HCT116 (cell line): Measurements from ENCODE around the gene NPB. TPM values are rescaled to one million over a fixed set of nuclear protein-coding genes. Genes with fewer than 3 reads are reported as not detected.

ENCODE experiments used
- ATAC-seq: fragments of 200-7000 bp; cut with Tn5 transposase; 2 replicates; pipeline ENCODE4 v1.9.1; 2020; ENCODE audit warnings: mild to moderate bottlenecking, moderate library complexity
- BruUV-seq: library from RNA; stranded (reverse); fragments of 400-500 nt; replicated peaks from 2 replicates; lab custom pipeline; 2021; lab: Mats Ljungman, UMichigan
- CTCF ChIA-PET: fragments of 300-600 bp; sonication (Branson Sonifier 250); formaldehyde crosslinking; loops from one replicate; lab custom pipeline; 2021; ENCODE audit warnings: antibody characterized with exemption; lab: Charles Lee
- POLR2A ChIA-PET: fragments of 300-600, 350-600 bp; sonication (Branson Sonifier 250); formaldehyde crosslinking; loops from one replicate; lab custom pipeline; 2021; ENCODE audit warnings: antibody characterized with exemption; lab: Charles Lee
- RAD21 ChIA-PET, 2 experiments: fragments of 300-600 bp; sonication (Branson Sonifier 250); formaldehyde crosslinking; loops; one replicate each; lab custom pipeline; 2023; ENCODE audit warnings: low total read pairs in 2 of 2; ENCODE audit not compliant: uncharacterized antibody in 2 of 2, unreplicated experiment in 2 of 2, low non-redundant PET in 1 of 2; lab: Charles Lee
- DNase-seq: peaks from one replicate; pipeline ENCODE4 v3.0.0-alpha.2; 2010; ENCODE audit warnings: low read depth, low spot score
- H2AFZ ChIP-seq: fragments of 200-600 bp; shearing (Covaris generic), sonication (generic); 2 replicates; pipeline ENCODE4 v1.6.1; 2017; ENCODE audit warnings: low read depth, mixed run types, mixed read lengths, antibody characterized with exemption, low read length; ENCODE audit not compliant: poor library complexity, severe bottlenecking
- H3K27ac ChIP-seq: 2 replicates; pipeline ENCODE4 v1.5.1; 2012; ENCODE audit warnings: low read depth, low read length
- H3K27me3 ChIP-seq: fragments of 200-600 bp; sonication (generic); 2 replicates; pipeline ENCODE4 v1.6.1; 2016; ENCODE audit warnings: mixed run types, low read length, mixed read lengths; ENCODE audit not compliant: insufficient read depth
- H3K36me3 ChIP-seq, 2 experiments: fragments of 200-500 bp in 1 of 2; fragments of 200-600 bp in 1 of 2; sonication (Bioruptor generic) in 1 of 2; sonication (generic) in 1 of 2; 2 replicates each; pipeline versions ENCODE4 v1.5.1 to v1.6.1; 2014 to 2016; ENCODE audit warnings: low read length in 2 of 2, inconsistent platforms in 1 of 2, mixed read lengths in 1 of 2, mixed run types in 1 of 2; ENCODE audit not compliant: insufficient read depth in 2 of 2, control insufficient read depth in 1 of 2
- H3K4me1 ChIP-seq, 2 experiments: fragments of 200-600 bp in 1 of 2; sonication (generic) in 1 of 2; 2 replicates each; pipeline versions ENCODE4 v1.5.1 to v1.6.1; 2012 to 2017; ENCODE audit warnings: low read length in 2 of 2, inconsistent platforms in 1 of 2, mild to moderate bottlenecking in 1 of 2, mixed read lengths in 1 of 2, mixed run types in 1 of 2, moderate library complexity in 1 of 2; ENCODE audit not compliant: insufficient read depth in 2 of 2, control insufficient read depth in 1 of 2
- H3K4me2 ChIP-seq: fragments of 200-600 bp; sonication (generic); 2 replicates; pipeline ENCODE4 v1.6.1; 2017; ENCODE audit warnings: mixed run types, low read length, mixed read lengths
- H3K4me3 ChIP-seq, 2 experiments: fragments of 200-600 bp in 1 of 2; sonication (generic) in 1 of 2; replicated peaks in 1 of 2; 2 replicates each; pipeline ENCODE4 v1.5.1; 2011 to 2016; ENCODE audit warnings: low read length in 2 of 2, control low read depth in 1 of 2, low read depth in 1 of 2, mild to moderate bottlenecking in 1 of 2, mixed read lengths in 1 of 2, mixed run types in 1 of 2
- H3K79me2 ChIP-seq: fragments of 200-600 bp; sonication (generic); 2 replicates; pipeline ENCODE4 v1.6.1; 2017; ENCODE audit warnings: mild to moderate bottlenecking, mixed run types, low read length, moderate library complexity, mixed read lengths; ENCODE audit not compliant: insufficient read depth
- H3K9ac ChIP-seq: fragments of 200-600 bp; sonication (generic); 2 replicates; pipeline ENCODE4 v1.6.1; 2016; ENCODE audit warnings: low read length, mixed read lengths
- H3K9me2 ChIP-seq: fragments of 200-600 bp; sonication (generic), shearing (Covaris generic); 2 replicates; pipeline ENCODE4 v1.6.1; 2017; ENCODE audit warnings: mixed run types, mild to moderate bottlenecking, moderate library complexity; ENCODE audit not compliant: insufficient read depth
- H3K9me3 ChIP-seq, 2 experiments: fragments of 200-500 bp in 1 of 2; fragments of 200-600 bp in 1 of 2; sonication (Bioruptor generic) in 1 of 2; sonication (generic) in 1 of 2; 2 replicates each; pipeline ENCODE4 v1.6.1; 2014 to 2017; ENCODE audit warnings: low read length in 2 of 2, mixed read lengths in 2 of 2, inconsistent platforms in 1 of 2, low read depth in 1 of 2, mild to moderate bottlenecking in 1 of 2, mixed run types in 1 of 2, moderate library complexity in 1 of 2; ENCODE audit not compliant: control insufficient read depth in 1 of 2, insufficient read depth in 1 of 2
- H4K20me1 ChIP-seq: fragments of 200-600 bp; sonication (generic), shearing (Covaris generic); 2 replicates; pipeline ENCODE4 v1.6.1; 2017; ENCODE audit warnings: mixed run types, mild to moderate bottlenecking, moderate library complexity; ENCODE audit not compliant: insufficient read depth
- ATF3 ChIP-seq: IDR thresholded peaks from 2 replicates; pipeline ENCODE4 v1.6.1; 2012
- EZH2phosphoT487 ChIP-seq: fragments of 200-600 bp; IDR thresholded peaks from 2 replicates; pipeline ENCODE4 v1.6.1; 2018; ENCODE audit warnings: antibody characterized with exemption, borderline replicate concordance
- FOSL1 ChIP-seq: IDR thresholded peaks from 2 replicates; pipeline ENCODE4 v1.6.1; 2012; ENCODE audit warnings: low read depth
- POLR2AphosphoS5 ChIP-seq: IDR thresholded peaks from 2 replicates; pipeline ENCODE4 v1.6.1; 2011; ENCODE audit warnings: mild to moderate bottlenecking, low read depth, low read length, moderate library complexity
- RAD21 ChIP-seq: IDR thresholded peaks from 2 replicates; pipeline ENCODE4 v1.6.1; 2012; ENCODE audit warnings: low read depth, mild to moderate bottlenecking
- SRF ChIP-seq: IDR thresholded peaks from 2 replicates; pipeline ENCODE4 v1.6.1; 2012; ENCODE audit warnings: low read depth
- TCF7L2 ChIP-seq: IDR thresholded peaks from 2 replicates; pipeline ENCODE4 v1.7.0; 2011; ENCODE audit warnings: borderline replicate concordance, inconsistent platforms; ENCODE audit not compliant: insufficient read depth, insufficient read length; ENCODE audit errors: extremely low read depth
- ZBTB33 ChIP-seq: IDR thresholded peaks from 2 replicates; pipeline ENCODE4 v1.6.1; 2011; ENCODE audit warnings: mild to moderate bottlenecking, low read length, moderate library complexity; ENCODE audit not compliant: insufficient replicate concordance; ENCODE audit errors: extremely low read depth
- intact Hi-C: fragments of 100-400 bp; cut with micrococcal nuclease; formaldehyde crosslinking; loops from 2 replicates; pipeline ENCODE4 v1.10.0; 2022
- total RNA-seq: library from RNA; stranded (reverse); gene quantifications from one replicate; pipeline ENCODE4 v1.2.1, GENCODE V29; 2021; ENCODE audit not compliant: unreplicated experiment

Gene NPB
- total RNA-seq, 1 experiment from 2014 or later: 1.2 TPM

GRCh38 chr17:81939881-81940385 lies 37.9 kb downstream of the NPB start:
- H3K36me3 ChIP-seq: peaks cover under 1 to 10% of the 10 kb centered on the region in 2 experiments; a peak in 1 of 4 replicates
- intact Hi-C loops: no loop called here
- no peak for ATAC-seq
- H3K4me2 ChIP-seq: no peak overlapping the region
- POLR2A ChIA-PET: no interaction called here
- TF ChIP-seq FOSL1 (no peak), ZBTB33 (no peak), RAD21 (no peak), POLR2AphosphoS5 (no peak), EZH2phosphoT487 (no peak), SRF (no peak), ATF3 (no peak), TCF7L2 (no peak)
- DNase-seq: no peak
- no peak overlapping the region for H3K27ac ChIP-seq
- BruUV-seq: no TSS peak
- H4K20me1 ChIP-seq: no peaks in the 10 kb centered on the region
- no peak overlapping the region for H3K4me3 ChIP-seq
- no peak overlapping the region for H2AFZ ChIP-seq
- H3K79me2 ChIP-seq: peaks cover 17% of the 10 kb centered on the region
- peaks cover 4 to 26% of the 10 kb centered on the region in 2 experiments; a peak in 3 of 4 replicates for H3K4me1 ChIP-seq
- no peak overlapping the region for H3K9ac ChIP-seq
- no peaks in the 10 kb centered on the region for H3K9me2 ChIP-seq
- CTCF ChIA-PET: no interaction called here
- H3K9me3 ChIP-seq: no peaks in the 10 kb centered on the region
- H3K27me3 ChIP-seq: no peaks in the 10 kb centered on the region
- RAD21 ChIA-PET: no interaction called here
